HG02884 (cell line): Measurements from ENCODE around the gene PNLDC1.
"Not testable (repeated sequence)": the region's sequence is repeated elsewhere in the genome, so short reads cannot be mapped to it uniquely, and the experiment has no call there.

Experiments used
- ATAC-seq: cut with Tn5 transposase; IDR thresholded peaks from one replicate; pipeline ENCODE4 v1.9.1; 2021; ENCODE audit warnings: mild to moderate bottlenecking, moderate library complexity; ENCODE audit not compliant: unreplicated experiment

PNLDC1 gene

DNA sequence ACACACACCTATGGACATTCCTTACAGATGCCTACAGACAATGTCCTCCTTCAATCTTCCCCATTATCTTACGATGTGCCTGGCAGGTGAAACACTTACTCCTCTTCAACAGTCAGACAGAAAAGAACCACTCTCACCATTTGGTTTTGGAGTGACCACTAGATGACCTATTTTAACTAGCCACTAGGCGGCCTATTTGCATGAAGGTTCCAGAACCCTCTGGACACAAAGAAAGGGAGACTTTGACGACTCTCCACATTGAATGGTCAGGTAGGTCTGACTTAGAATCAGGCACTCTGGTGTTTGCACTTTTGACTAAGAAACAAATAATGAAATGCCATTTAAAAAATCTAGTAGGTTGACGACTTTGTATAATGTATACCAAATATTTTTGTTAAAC lies 42.0 kb downstream of the PNLDC1 start:
- no peak for ATAC-seq

GRCh38 chr6:159844737-159845645 lies 44.9 kb downstream of the PNLDC1 start:
- no peak for ATAC-seq

GRCh38 chr6:159848552-159848951 lies 48.5 kb downstream of the PNLDC1 start:
- not testable (repeated sequence) for ATAC-seq

GRCh38 chr6:159849851-159850250 lies 49.8 kb downstream of the PNLDC1 start:
- not testable (repeated sequence) for ATAC-seq

GRCh38 chr6:159852877-159853276 lies 52.8 kb downstream of the PNLDC1 start:
- ATAC-seq = no peak

DNA sequence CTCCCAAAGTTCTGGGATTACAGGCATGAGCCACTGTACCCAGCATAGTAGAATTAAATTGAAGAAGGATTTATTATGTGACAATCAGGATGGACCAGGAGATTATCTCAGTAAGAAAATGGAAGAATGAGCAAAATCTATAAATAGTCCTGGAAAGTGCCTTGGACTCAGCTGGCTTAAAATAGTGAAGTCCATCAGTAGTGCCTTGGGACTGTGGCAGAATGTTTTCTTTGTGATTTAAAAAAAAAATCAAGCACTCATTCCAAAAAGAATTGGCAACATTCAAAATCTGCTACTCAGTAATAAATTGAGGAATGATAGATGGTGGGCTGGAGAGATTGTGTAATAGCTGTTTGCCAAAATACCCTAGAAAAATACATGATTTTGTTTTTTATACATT lies 53.7 kb downstream of the PNLDC1 start:
- ATAC-seq = no peak

GRCh38 chr6:159854959-159855358 lies 54.9 kb downstream of the PNLDC1 start:
- ATAC-seq = no peak

DNA sequence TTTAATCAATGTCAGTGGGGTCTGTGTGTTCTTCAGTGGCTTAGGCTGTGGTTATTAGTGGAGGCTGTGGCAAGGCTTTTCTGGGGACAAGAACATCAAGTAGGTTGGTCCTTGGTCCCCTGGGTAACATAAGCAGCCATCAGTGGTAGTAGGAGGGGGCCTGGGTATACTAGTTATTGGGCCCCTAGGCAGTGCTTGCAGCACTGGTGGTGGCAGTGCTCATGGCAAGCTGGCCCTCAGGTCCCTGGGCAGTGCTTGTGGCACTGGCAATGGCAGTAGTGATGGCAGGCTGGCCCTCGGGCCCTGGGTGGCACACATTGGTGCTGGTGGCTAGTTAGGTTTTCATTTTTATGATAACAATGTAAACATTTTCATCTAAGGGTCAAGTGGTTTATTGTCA lies 58.2 kb downstream of the PNLDC1 start:
- ATAC-seq = no peak

DNA sequence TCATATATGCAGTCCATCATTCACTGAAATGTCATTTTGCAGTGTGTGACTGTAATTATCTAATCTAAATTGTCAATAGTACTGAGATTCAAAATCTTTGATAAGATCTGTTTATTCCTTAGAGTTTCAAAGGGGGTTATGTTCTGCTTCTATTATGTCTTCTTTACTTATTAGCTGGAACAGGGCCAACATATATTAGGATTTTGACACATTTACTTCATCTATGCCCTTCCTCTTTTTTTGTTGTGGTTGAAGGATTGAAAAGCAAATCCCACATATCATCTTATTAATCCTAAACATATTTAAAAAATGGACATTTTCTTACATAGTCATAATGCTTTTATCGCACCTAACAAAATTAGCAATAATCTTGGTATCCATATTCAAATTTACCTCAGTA lies 60.4 kb downstream of the PNLDC1 start:
- no peak for ATAC-seq

DNA sequence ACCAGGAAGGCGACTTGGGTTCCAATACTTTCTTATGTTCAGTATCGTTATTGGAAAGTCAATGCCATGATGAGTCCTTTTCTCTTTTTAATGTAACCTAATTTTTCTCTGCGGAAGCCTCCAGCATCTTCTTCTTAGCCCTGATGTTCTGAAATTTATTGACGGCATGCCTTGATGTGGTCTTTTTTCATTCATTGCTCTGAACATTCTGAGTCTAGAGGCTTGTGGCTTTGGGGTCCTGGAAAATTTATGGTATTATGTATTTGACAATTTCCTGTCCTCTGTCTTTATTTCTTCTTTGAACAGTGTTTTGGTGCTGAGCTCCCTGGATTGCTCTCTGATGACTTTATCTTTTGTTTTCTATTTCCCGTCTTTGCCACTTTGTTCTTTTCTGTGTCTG lies 62.0 kb downstream of the PNLDC1 start:
- no peak for ATAC-seq

GRCh38 chr6:159863341-159863740 lies 63.3 kb downstream of the PNLDC1 start:
- ATAC-seq = peak; percentile 47

DNA sequence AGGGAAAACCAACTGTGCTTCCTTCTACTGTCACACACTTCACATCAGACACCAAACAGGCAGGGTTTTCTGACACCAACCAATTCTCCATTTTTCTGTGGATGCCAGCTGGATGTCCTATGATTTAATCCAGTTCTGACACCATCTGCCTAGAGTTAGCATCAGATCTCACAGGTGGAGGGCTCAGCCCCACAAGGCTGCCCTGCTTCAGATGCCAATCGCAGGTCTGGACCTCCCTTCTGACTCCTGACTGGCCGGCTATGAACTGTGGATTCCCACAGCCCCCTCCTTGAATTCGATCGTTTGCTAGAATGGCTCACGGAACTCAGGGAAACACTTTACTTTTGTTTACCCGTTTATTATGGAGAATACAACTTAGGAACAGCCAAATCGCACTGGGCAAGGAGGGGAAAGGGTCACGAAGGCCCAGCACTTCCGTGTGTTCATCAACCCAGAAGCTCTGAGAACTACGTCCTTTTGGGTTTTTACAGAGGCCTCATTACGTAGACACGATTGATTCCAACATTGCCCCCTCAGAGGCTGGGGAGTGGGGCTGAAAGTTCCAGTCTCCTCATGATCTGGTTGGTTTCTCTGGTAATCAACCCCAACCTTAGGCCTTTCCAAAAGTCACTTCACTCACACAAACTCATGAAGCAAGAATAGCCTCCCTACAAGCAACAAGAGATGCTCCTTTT lies 65.3 kb downstream of the PNLDC1 start:
- no peak for ATAC-seq

GRCh38 chr6:159866286-159867247 lies 66.5 kb downstream of the PNLDC1 start:
- ATAC-seq = no peak
